Germinal center (tissue), 1 donor: ENCODE results near the gene RAB44.

Source experiments
- DNase-seq: peaks from one replicate; pipeline ENCODE4 v3.0.0; 2012; ENCODE audit warnings: mixed read lengths, low spot score

RAB44 gene

GRCh38 chr6:36776167-36776566 lies 78.5 kb downstream of the RAB44 start:
- DNase-seq: no peak

DNA sequence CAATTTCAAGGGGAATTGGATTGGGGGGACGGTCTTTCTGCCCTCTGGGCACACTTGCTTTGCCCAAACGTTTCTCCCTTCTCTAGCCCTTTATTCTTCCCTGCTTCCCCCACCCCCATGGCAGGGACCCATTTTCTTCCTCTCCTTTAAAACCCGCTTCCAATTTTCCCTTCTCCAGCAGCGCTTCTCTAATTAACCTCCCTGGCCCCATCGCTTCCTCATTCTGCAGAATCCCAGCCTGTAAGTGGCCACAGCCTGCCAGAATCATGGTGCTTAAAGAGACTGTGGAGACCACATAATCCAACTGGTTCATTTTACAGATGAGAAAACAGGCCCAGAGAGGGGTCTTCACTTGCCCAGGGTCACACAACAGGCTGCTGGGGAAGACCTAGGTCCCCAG lies 80.2 kb downstream of the RAB44 start:
- no peak for DNase-seq

DNA sequence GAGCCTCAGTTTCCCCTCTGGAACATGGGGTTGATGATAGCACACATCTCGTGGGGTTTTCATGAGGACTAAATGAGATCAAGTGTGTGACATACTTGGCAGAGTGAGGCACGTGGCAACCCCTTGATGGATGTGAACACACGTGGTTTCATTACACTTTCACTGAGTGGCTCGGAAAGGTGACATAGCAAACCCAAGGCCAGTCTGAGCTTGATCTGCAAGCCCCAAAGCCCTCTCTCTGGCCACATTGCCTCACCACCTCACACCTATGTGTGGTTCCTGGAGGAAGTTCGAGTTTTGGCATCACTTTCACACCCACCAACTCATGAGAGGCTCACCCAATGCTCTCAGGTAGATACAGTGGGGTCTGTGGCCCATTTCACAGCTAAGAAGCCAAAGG lies 81.6 kb downstream of the RAB44 start:
- DNase-seq: no peak

DNA sequence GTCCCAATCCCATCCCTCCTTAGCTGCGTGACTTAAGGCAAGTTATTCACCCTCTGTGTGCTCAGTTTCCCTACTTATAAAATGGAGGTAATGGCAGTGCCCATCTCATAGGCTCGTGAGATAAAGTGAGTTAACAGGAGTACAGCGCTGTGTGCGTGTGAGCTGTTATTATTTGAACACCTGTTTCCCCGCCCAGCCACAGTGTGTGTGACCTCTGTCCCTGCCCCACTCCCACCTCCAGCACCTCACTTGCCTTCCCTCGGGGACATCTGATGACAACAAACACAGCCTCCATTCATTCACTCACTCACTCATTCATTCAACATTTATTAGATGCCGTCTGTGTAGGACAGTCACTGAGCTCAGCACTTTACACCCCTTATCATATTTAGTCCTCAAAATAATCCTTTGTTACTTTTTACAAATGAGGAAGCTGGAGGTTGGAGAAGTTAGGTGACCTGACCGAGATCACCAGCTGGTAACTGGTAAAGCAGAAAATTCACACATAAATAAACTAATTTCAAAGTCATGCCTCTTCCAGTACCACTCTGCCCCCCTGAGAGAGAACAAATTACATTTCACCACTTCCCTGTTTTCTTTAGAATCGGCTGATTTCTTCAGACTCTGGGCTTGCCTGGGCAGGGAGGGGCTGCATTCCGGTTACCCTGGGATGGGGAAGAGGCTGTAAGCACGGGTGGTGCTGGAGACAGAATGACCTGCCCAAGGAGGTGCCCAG lies 83.0 kb downstream of the RAB44 start:
- peak; percentile 51 for DNase-seq

GRCh38 chr6:36781669-36782068 lies 84.0 kb downstream of the RAB44 start:
- DNase-seq: no peak
